HEK293 (cell line): ENCODE data around the gene ASF1B.

Source experiments
- CTCF ChIA-PET: fragments of 350-600 bp; formaldehyde crosslinking; extraction: SDS; loops from one replicate; lab custom pipeline; 2021; ENCODE audit warnings: antibody characterized with exemption; lab: Yijun Ruan, JAX
- POLR2A ChIA-PET: fragments of 300-600 bp; formaldehyde crosslinking; extraction: SDS; loops from one replicate; lab custom pipeline; 2020; ENCODE audit warnings: antibody characterized with exemption, inconsistent platforms; lab: Yijun Ruan, JAX
- H3K27ac ChIP-seq: fragments of 200-500 bp; sonication (Bioruptor generic); 2 replicates; pipeline ENCODE4 v1.5.1; 2014; ENCODE audit warnings: low read depth, low read length, control low read depth, inconsistent platforms; ENCODE audit errors: extremely low read depth
- H3K36me3 ChIP-seq, 2 experiments: fragments of 200-500 bp in 1 of 2; sonication (Bioruptor generic) in 1 of 2; 1 replicate in 1 of 2; 2 replicates in 1 of 2; pipeline ENCODE4 v1.5.1; 2014 to 2017; ENCODE audit warnings: inconsistent platforms in 2 of 2, low read length in 2 of 2; ENCODE audit not compliant: control insufficient read depth in 2 of 2, insufficient read depth in 1 of 2
- H3K4me1 ChIP-seq: fragments of 200-500 bp; sonication (Bioruptor generic); 2 replicates; pipeline ENCODE4 v1.5.1; 2014; ENCODE audit warnings: mild to moderate bottlenecking, low read length, inconsistent platforms; ENCODE audit not compliant: control insufficient read depth, insufficient read depth
- H3K4me3 ChIP-seq: 2 replicates; pipeline ENCODE4 v1.5.1; 2011; ENCODE audit warnings: low read depth, mild to moderate bottlenecking, control low read depth, low read length, moderate library complexity
- H3K9me3 ChIP-seq: fragments of 200-500 bp; sonication (Bioruptor generic); 2 replicates; pipeline ENCODE4 v1.5.1; 2014; ENCODE audit warnings: low read depth, low read length, inconsistent platforms; ENCODE audit not compliant: control insufficient read depth, insufficient read depth
- BCL6B ChIP-seq: fragments of 450-650 bp; formaldehyde crosslinking; IDR thresholded peaks from 2 replicates; pipeline ENCODE4 v1.5.1; 2017; ENCODE audit warnings: missing biosample characterization, missing genetic modification characterization
- KLF17 ChIP-seq: fragments of 450-650 bp; formaldehyde crosslinking; IDR thresholded peaks from 2 replicates; pipeline ENCODE4 v1.5.1; 2016; ENCODE audit warnings: missing biosample characterization, missing genetic modification characterization
- KLF8 ChIP-seq: fragments of 450-650 bp; formaldehyde crosslinking; IDR thresholded peaks from 2 replicates; pipeline ENCODE4 v1.5.1; 2016; ENCODE audit warnings: missing biosample characterization, missing genetic modification characterization
- SETDB1 ChIP-seq: IDR thresholded peaks from one replicate; pipeline ENCODE4 v1.6.1; 2017; ENCODE audit warnings: mild to moderate bottlenecking, low read length, moderate library complexity, mixed read lengths; ENCODE audit not compliant: insufficient read length
- TRIM28 ChIP-seq: IDR thresholded peaks from 2 replicates; pipeline ENCODE4 v1.6.1; 2011; ENCODE audit warnings: low read length, control low read depth, borderline replicate concordance
- YY1 ChIP-seq: fragments of 450-650 bp; formaldehyde crosslinking; IDR thresholded peaks from 2 replicates; pipeline ENCODE4 v1.5.1; 2018; ENCODE audit warnings: missing biosample characterization, missing genetic modification characterization
- ZBTB11 ChIP-seq: fragments of 450-650 bp; formaldehyde crosslinking; conservative IDR thresholded peaks from 2 replicates; pipeline ENCODE4 v1.5.1; 2016; ENCODE audit warnings: low read depth, missing biosample characterization, missing genetic modification characterization
- ZFP69B ChIP-seq: fragments of 450-650 bp; formaldehyde crosslinking; IDR thresholded peaks from 2 replicates; pipeline ENCODE4 v1.5.1; 2016; ENCODE audit warnings: missing biosample characterization, missing genetic modification characterization
- ZNF112 ChIP-seq: fragments of 450-650 bp; formaldehyde crosslinking; IDR thresholded peaks from 2 replicates; pipeline ENCODE4 v1.5.0; 2017; ENCODE audit warnings: missing biosample characterization, missing genetic modification characterization
- ZNF169 ChIP-seq: fragments of 450-650 bp; formaldehyde crosslinking; IDR thresholded peaks from 2 replicates; pipeline ENCODE4 v1.5.1; 2016; ENCODE audit warnings: missing biosample characterization, missing genetic modification characterization
- ZNF184 ChIP-seq: fragments of 450-650 bp; IDR thresholded peaks from 2 replicates; pipeline ENCODE4 v1.5.1; 2018; ENCODE audit warnings: missing biosample characterization, mild to moderate bottlenecking, missing genetic modification characterization
- ZNF2 ChIP-seq: fragments of 450-650 bp; formaldehyde crosslinking; IDR thresholded peaks from 2 replicates; pipeline ENCODE4 v1.5.1; 2016; ENCODE audit warnings: missing biosample characterization, missing genetic modification characterization
- ZNF280D ChIP-seq: fragments of 450-650 bp; formaldehyde crosslinking; IDR thresholded peaks from 2 replicates; pipeline ENCODE4 v1.5.1; 2016; ENCODE audit warnings: missing biosample characterization, missing genetic modification characterization
- ZNF302 ChIP-seq: fragments of 450-650 bp; formaldehyde crosslinking; IDR thresholded peaks from 2 replicates; pipeline ENCODE4 v1.5.1; 2016; ENCODE audit warnings: missing biosample characterization, missing genetic modification characterization, low read depth
- ZNF48 ChIP-seq: fragments of 450-650 bp; formaldehyde crosslinking; IDR thresholded peaks from 2 replicates; pipeline ENCODE4 v1.5.1; 2016; ENCODE audit warnings: missing biosample characterization, missing genetic modification characterization
- ZNF510 ChIP-seq: fragments of 450-650 bp; formaldehyde crosslinking; IDR thresholded peaks from 2 replicates; pipeline ENCODE4 v1.5.1; 2018; ENCODE audit warnings: mild to moderate bottlenecking, missing genetic modification characterization, missing biosample characterization; ENCODE audit not compliant: insufficient replicate concordance
- TF ChIP-seq, protein P1 (sequence below): fragments of 450-650 bp; formaldehyde crosslinking; IDR thresholded peaks from 2 replicates; pipeline ENCODE4 v1.5.1; 2017; ENCODE audit warnings: missing biosample characterization, missing genetic modification characterization
- TF ChIP-seq, protein P2 (sequence below): fragments of 450-650 bp; formaldehyde crosslinking; IDR thresholded peaks from 2 replicates; pipeline ENCODE4 v1.5.1; 2016; ENCODE audit warnings: missing biosample characterization, missing genetic modification characterization

Gene ASF1B

GRCh38 chr19:14093117-14093823 is 43.1 kb downstream of the ASF1B start:
- H3K9me3 ChIP-seq = no peaks in the 10 kb centered on the region
- H3K4me3 ChIP-seq = no peak overlapping the region
- ChIA-PET POLR2A (no interaction called here), CTCF (interaction anchor here (0.6 to 1.8 kb wide), 4 partner anchors 18 to 296 kb away, joined by 3 to 6 read pairs (median 3); no protein-coding TSS in a partner anchor)
- no peak overlapping the region for H3K27ac ChIP-seq
- H3K4me1 ChIP-seq = no peaks in the 10 kb centered on the region
- no peak for TF ChIP-seq ZNF48 (tag by site-specific recombination)
- peak; percentile 84; the same call in 1 of the 2 replicates for TF ChIP-seq TRIM28
- TF ChIP-seq SETDB1 = peak; percentile 97
- TF ChIP-seq ZNF112 (tag by site-specific recombination) = no peak
- 0 out of 2 replicates have a peak, but pooled peaks have one; percentile 27 for TF ChIP-seq ZNF280D (tag by site-specific recombination)
- 0 out of 2 replicates have a peak, but pooled peaks have one; percentile 16 for TF ChIP-seq KLF8
- peaks cover 2 to 29% of the 10 kb centered on the region in 2 experiments; a peak in 2 of 3 replicates for H3K36me3 ChIP-seq

GRCh38 chr19:14091813-14092462 is 44.5 kb downstream of the ASF1B start:
- no peak overlapping the region for H3K27ac ChIP-seq
- H3K4me1 ChIP-seq = no peaks in the 10 kb centered on the region
- POLR2A ChIA-PET = interaction anchor here (1.4 kb wide), 1 partner anchor 45 kb away, joined by 3 read pairs; no protein-coding TSS in a partner anchor
- H3K36me3 ChIP-seq = peaks cover 4 to 21% of the 10 kb centered on the region in 2 experiments; a peak in 2 of 3 replicates
- CTCF ChIA-PET = interaction anchor here (0.7 to 0.9 kb wide), 3 partner anchors 10 to 38 kb away, joined by 3 read pairs; a partner anchor contains a TSS
- TF ChIP-seq ZNF510 (tag by site-specific recombination) (peak; percentile 16), ZBTB11 (tag by site-specific recombination) (0 out of 2 replicates have a peak, but pooled peaks have one; percentile 0), ZNF184 (tag by site-specific recombination) (no peak), ZNF302 (tag by site-specific recombination) (no peak), ZNF2 (tag by site-specific recombination) (no peak), KLF17 (tag by site-specific recombination) (no peak), ZFP69B (no peak), YY1 (tag by site-specific recombination) (no peak), BCL6B (tag by site-specific recombination) (no peak), ZNF169 (tag by site-specific recombination) (no peak), SETDB1 (no peak)
- TF ChIP-seq, protein P1, sequence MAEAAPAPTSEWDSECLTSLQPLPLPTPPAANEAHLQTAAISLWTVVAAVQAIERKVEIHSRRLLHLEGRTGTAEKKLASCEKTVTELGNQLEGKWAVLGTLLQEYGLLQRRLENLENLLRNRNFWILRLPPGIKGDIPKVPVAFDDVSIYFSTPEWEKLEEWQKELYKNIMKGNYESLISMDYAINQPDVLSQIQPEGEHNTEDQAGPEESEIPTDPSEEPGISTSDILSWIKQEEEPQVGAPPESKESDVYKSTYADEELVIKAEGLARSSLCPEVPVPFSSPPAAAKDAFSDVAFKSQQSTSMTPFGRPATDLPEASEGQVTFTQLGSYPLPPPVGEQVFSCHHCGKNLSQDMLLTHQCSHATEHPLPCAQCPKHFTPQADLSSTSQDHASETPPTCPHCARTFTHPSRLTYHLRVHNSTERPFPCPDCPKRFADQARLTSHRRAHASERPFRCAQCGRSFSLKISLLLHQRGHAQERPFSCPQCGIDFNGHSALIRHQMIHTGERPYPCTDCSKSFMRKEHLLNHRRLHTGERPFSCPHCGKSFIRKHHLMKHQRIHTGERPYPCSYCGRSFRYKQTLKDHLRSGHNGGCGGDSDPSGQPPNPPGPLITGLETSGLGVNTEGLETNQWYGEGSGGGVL = peak; percentile 14; the same call in 1 of the 2 replicates
- TF ChIP-seq, protein P2, sequence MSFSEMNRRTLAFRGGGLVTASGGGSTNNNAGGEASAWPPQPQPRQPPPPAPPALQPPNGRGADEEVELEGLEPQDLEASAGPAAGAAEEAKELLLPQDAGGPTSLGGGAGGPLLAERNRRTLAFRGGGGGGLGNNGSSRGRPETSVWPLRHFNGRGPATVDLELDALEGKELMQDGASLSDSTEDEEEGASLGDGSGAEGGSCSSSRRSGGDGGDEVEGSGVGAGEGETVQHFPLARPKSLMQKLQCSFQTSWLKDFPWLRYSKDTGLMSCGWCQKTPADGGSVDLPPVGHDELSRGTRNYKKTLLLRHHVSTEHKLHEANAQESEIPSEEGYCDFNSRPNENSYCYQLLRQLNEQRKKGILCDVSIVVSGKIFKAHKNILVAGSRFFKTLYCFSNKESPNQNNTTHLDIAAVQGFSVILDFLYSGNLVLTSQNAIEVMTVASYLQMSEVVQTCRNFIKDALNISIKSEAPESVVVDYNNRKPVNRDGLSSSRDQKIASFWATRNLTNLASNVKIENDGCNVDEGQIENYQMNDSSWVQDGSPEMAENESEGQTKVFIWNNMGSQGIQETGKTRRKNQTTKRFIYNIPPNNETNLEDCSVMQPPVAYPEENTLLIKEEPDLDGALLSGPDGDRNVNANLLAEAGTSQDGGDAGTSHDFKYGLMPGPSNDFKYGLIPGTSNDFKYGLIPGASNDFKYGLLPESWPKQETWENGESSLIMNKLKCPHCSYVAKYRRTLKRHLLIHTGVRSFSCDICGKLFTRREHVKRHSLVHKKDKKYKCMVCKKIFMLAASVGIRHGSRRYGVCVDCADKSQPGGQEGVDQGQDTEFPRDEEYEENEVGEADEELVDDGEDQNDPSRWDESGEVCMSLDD = no peak
- TF ChIP-seq, all 188 proteins: peak for 3
- Histone ChIP-seq H3K4me3 (peak overlapping the region; percentile 52), H3K9me3 (no peaks in the 10 kb centered on the region)
